Stimulated activated CD4-positive, alpha-beta T cell treated with anti-CD3 and anti-CD28 coated beads, Interleukin-4, amount 100 ng/mL, for 48 hours (primary cell): Measurements from ENCODE around the gene KLHL22.
"Not testable (repeated sequence)": the region's sequence is repeated elsewhere in the genome, so short reads cannot be mapped to it uniquely, and the experiment has no call there.

Source experiments
- DNase-seq, 2 donors: peaks; one replicate each; pipeline ENCODE4 v3.0.0-alpha.2; 2020; ENCODE audit warnings: low read depth in 2 of 2

The KLHL22 gene, protein sequence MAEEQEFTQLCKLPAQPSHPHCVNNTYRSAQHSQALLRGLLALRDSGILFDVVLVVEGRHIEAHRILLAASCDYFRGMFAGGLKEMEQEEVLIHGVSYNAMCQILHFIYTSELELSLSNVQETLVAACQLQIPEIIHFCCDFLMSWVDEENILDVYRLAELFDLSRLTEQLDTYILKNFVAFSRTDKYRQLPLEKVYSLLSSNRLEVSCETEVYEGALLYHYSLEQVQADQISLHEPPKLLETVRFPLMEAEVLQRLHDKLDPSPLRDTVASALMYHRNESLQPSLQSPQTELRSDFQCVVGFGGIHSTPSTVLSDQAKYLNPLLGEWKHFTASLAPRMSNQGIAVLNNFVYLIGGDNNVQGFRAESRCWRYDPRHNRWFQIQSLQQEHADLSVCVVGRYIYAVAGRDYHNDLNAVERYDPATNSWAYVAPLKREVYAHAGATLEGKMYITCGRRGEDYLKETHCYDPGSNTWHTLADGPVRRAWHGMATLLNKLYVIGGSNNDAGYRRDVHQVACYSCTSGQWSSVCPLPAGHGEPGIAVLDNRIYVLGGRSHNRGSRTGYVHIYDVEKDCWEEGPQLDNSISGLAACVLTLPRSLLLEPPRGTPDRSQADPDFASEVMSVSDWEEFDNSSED

DNA sequence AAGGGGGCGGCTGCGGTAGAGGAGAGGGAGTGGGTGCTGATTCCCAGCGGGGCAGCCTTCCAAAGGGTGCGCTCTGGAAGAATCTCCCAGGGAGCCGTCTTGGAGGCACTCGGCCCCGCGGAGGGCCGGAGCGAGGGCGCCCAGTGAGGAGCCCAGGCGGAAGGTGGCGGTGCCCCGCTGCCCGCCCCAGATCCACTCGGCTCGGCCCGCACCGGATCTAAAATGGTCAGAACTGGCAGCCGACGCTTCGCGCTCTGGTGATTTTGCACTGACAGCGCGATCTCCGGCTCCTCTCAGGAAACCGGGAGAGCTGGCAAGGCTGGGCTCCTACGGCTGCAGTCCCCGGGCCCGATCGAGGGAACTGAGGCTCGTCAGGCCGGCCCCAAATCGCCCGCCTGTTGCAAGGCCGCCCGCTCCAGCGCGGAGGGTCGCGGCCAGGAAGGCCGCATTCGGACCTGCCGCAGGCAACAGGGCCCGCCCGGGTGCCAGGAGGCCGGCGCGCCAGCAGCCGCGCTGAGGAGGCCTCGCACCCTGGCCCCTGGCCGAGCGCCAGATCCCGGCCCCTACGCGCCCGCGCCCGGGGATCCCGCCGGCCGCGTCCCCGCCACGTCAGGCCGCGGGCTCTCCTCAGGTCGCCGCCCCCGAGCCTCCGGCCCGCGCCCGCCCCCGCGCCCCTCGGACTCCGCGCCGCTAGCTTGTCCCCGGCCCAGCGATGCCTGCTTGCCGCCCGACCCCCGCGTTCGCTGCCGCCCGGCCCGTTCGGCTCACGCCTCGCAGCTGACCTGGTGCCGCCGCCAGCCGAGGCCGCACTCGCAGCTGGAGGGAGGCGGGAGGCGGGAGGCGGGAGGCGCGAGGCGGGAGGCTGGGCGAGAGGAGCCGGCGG lies at the start of gene KLHL22:
KLHL22 (minus strand) TSS at position 818 of the 883 bp plus-strand sequence. CDS start 6,584 bp downstream, outside the sequence.
- no peak for DNase-seq

DNA sequence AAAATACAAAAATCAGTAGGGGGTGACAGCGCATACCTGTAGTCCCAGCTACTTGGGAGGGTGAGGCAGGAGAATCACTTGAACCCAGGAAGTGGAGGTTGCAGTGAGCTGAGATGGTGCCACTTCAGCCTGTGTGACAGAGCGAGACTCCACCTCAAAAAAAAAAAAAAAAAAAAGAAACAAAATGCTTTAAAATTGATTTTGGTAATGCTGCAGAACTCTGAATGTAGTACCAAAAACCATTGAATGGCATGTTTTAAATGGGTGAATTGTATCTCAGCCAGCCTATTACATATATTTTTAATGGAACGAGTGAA lies 49.7 kb upstream of the KLHL22 start:
- not testable (repeated sequence) for DNase-seq

DNA sequence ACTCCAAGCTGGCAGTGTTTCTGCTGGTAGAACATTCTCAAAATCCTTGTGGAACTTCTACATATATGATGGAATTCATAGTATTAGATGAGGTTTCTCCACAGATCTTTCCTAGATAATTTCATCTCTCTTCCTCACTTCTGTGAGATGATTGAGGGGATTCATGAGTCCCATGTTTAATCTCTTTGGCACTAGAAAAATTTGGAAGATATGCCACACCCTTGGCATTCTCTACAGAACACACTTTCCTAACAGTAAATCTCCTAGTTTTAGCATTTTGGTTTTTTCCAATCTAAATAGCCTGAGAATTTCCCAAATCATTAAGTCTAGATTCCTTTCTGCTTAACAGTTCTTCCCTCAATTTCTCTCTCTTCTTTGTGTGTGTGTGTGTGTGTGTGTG lies 47.1 kb upstream of the KLHL22 start:
- DNase-seq, result no peak

DNA sequence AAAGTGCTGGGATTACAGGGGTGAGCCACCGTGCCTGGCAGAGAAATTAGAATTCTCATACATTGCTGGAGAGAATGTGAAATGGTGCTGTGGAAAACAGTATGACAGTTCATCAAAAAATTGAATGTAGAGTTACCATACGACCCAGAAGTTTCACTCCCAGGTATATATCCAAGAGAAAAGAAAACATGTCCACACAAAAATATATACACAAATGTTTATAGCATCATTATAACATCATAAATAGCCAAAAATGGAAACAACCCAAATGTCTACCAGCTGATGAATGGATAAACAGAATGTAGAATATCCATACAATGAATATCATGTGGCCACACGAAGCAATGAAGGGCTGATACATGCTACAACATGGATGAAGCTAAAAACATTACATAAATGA lies 46.5 kb upstream of the KLHL22 start:
- DNase-seq, result no peak

DNA sequence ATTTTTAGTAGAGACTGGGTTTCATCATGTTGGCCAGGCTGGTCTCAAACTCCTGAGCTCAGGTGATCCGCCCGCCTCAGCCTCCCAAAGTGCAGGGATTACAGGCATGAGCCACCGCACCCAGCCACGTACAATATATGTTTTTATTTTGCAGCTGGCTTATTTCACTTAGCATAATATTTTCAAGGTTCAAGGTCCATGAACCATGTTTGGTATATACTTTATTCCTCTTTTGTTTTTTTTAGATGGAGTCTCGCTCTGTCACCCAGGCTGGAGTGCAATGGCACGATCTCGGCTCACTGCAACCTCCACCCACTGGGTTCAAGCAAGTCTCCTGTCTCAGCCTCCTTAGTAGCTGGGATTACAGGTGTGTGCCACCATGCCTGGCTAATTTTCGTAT lies 43.3 kb upstream of the KLHL22 start:
- not testable (repeated sequence) for DNase-seq

DNA sequence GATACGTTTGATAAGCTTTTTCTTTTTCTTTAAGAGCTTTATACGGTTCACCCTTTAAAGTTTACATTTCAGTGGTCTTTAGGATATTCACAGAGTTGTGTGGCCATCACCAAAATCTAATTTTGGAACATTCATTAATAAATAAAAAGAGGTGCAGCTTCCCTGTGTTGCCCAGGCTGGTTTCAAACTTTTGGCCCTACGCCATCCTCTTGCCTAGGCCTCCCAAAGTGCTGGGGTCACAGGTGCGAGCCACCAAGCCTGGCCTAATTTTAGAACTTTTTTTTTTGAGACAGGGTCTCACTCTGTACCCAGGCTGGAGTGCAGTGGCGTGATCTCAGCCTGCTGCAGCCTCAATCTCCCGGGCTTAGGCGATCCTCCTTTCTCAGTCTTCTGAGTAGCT lies 42.4 kb upstream of the KLHL22 start:
- no peak for DNase-seq

DNA sequence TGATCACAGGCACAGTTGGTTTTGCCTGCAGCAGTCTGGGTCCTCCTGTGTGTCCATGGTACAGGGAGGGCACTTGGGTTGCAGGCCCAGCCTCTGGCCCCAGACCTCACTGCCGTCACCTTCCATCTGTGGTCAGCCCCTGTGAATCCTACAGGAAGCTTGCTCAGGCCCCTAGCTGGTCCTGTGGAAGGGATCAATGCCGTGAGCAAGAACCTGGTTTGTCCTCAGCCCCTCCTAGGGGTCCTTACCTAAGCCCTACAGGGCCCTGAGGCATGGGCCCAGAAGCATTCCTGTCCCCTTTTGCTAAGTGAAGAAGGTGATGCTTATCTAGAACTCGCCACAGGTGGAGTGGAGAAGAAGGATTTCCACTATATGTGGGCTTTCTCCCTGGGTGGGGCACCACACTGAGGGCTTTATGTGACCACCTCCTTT lies 41.7 kb upstream of the KLHL22 start:
- DNase-seq, result no peak

DNA sequence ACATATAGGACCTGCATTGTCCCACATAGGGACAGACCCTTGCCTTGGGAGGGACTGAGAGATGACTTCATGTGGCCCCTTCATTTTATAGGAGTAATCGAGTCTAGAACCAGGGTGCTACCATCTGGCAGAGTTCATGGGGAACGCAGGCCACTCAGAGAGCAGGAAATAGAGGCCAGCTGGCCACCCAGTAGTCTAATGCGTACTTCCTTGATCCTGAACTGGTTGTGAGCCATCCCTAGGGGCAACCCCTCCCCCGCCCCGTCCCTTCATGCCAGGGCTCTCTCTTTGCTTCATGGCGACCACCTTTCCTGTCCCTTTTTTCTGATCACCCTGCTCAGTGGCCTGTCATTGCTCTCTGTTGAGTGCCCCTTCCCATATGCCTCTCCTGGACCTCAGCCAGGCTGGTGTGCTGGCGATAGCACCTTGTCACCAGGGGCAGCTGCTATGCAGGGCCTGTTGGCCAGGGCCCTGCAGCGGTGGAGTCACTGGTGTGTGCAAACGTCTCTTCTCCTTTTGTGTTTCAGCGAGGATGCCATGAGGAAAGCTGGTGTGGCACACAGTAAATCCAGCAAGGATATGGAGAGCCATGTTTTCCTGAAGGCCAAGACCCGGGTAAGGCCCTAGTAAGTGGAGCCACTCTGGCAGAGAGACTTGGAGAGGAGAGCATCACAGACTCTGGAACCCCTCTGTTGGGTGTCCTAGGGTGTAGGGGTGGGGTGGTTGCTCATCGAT lies 41.2 kb upstream of the KLHL22 start:
- DNase-seq, result no peak

DNA sequence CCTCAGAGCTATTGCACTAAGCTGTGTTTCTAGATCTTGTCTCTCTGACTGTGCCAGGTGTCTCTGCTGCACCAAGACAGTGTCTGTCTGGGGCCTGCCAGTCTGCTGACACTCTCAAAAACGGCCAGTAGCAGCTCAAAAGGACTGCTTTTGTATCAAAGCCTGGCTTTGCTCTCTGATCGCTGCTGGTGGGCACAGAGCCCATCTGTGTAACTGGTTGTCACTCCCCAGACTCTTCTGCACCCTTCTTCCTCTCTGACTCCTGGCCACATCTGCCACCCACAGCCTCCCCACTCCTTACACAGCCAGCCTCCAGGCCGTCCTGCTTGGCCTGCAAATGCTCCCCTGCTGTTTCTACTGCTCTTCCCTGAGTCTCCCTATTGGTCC lies 38.3 kb upstream of the KLHL22 start:
- no peak for DNase-seq

DNA sequence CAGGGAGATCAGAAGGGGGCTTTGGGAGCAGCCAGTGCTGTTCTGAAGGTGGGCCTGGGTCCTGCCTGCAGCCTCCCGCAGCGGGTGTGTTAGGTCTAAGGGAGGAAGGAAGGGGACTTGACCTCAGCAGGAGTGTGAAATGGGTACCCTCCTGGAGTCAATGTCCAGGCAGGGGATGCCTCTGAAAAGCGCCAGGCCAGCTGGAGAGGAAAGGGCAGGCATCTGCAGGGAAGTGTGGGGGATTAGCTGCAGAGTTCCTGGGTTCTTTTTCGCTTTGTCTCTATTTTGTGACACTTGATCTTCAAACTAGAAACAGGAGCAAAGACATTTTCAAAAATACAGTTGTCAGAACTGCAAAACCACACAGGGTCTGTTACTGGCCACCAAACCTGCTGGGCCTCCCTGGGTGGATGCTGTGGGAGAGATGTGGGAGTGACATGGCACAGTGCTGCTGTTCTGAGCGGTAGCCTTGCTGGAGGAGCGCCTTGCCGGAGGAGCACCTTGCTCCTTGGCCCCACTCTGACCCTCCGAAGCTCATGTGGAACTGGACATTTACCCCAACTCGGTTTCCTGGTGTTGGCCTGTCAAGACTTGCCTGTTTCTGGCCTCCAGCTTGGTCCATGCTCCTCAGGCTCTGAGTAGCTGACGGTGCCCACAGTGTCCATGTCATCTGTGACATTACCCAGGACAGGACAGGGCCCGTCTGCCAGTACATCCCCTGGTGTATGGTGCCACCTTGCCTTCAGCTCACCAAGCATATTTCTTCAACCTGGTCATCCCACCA lies 37.7 kb upstream of the KLHL22 start:
- DNase-seq, result no peak

DNA sequence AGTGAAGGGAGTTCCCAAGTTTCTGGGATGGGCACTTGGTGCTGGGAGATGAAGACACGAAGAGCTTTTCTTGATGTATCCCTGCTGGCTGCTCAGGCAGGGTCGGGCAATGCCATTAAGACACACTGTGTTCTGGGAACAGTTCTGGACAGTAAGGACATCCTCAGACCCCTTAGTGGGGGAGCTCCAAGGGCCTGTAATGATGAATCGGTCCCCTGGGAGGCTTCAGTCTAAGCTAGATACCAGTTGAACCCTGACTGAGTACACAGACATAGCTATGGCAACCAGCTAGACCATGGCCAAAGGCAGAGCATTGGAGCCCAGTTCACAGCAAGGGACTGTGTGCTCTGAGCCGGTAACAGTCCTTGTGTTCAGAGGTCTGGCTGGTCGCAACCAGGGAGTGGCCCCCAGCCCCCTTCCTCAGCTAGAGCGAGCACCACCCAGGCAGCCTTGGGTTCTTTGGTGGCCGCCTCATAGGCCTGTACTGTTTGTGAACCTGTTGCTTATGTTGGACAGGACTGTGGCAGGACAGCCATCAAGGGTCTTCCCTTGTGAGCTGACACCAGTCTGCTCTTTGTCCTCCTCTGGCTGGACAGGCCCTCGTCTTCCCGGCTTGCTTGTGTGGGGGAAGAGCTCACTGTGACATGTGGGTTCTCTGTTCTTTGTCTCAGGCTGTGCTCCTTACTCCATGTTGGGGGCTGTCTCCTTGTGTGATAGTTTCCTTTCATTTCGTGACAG lies 36.8 kb upstream of the KLHL22 start:
- DNase-seq, result no peak

DNA sequence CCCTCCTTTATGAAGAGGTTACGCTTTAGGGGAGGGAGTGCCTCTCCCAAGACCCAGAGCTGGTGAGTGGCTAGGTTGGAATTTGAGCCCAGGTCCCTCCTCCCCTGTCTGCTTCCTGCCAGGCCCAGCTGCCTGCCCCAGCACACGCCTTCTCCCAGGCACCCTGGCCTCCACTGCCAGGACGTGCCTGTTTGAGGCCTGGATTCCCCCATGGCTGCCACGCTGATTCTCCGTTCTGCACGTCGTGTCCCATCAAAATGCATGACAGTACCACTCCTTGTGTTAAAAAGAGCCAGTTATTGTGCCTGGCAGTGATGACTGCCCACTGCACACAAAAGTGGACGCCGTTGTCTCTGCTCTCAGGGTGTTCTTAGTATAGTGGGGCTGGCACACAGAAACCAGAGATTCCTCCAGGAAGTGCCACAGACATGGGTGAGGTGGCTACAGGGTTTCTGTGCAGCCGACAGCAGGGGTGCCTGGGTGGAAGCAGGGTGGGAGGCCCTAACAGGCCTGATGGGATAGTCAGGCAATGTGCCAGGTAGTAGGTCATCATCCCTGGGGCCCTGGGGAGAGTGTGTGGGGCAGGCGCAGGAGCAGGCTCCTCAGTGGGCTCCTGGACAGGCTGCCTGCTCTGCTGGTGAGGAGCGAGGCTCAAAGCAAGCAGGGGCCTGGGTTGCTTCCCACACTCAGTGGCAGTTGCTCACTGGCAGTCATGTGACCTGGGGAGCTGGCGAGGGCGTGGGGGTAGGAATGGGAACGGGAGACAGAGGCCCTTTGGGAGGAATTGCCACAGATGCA lies 36.0 kb upstream of the KLHL22 start:
- DNase-seq, result no peak

DNA sequence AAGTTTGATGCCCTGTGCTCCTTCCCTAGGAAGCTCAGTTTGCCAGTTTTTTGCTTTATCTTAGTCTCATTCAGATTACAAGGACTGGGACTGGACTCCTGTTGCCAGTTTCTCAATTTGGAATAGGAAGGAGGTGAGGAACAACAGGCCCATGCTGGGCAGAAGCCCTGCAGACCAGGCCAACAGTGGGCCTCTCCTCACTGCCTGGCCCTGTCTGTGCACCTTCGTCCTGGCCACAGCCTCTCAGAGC lies 35.5 kb upstream of the KLHL22 start:
- DNase-seq, result no peak

DNA sequence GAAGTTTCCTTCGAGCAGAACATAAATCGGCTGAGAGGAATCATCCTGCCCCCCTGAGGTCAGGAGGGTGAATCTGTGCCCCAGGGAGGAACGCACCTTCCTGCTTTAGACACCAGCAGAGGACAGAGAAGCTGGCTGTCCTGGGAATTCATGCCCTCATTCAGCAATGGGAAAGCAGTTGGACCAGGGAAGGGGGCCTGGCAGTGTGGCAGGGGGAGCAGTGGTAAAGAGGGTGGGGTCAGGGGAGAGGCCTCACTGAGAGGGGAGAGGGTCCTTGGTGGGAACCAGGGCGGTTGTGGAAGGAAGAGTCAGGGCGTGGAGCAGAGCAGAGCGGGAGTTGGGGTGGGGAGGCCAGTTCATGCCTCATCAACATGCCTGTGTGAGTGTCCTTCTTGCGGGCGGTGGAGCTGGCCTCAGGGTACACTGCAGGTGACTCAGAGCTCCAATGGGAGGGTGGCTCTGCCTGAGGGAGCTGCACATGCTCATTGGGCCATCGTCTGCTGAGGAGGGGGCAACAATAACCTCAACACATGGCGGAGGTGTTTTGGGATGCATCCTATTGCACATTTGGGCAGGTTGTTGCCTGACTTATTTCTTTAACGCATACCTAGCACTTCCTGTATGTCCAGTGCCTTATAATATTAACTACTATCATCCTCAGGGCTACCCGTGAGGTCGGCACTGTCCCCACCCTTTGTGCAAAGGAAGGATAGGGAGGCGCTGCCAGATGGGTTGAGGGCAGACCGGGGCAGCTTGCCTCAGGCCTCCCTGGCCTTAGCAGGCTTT lies 35.0 kb upstream of the KLHL22 start:
- DNase-seq, result no peak

DNA sequence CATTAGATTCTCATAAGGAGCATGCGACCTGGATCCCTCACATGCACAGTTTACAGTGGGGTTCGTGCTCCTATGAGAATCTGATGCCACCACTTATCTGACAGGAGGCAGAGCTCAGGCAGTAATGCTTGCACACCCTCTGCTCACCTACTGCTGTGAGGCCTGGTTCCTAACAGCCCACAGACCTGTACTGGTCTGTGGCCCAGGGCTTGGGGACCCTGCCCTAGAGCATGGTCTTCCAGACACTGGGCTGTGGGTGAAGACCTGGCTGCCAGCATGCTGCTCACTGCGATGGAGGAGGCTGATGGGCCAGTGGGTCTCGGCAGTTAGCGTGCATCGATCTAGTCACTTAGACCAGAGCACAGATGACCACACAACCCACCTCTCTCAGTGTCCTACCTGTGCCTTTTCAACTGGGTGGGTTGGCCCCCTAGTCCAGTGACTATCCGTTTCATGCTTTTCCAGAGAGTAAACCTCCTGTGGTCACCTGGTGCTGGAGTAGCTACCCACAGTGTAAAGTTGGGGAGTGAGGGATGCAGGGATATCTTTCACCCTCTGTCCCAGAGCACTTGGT lies 32.9 kb upstream of the KLHL22 start:
- no peak for DNase-seq

DNA sequence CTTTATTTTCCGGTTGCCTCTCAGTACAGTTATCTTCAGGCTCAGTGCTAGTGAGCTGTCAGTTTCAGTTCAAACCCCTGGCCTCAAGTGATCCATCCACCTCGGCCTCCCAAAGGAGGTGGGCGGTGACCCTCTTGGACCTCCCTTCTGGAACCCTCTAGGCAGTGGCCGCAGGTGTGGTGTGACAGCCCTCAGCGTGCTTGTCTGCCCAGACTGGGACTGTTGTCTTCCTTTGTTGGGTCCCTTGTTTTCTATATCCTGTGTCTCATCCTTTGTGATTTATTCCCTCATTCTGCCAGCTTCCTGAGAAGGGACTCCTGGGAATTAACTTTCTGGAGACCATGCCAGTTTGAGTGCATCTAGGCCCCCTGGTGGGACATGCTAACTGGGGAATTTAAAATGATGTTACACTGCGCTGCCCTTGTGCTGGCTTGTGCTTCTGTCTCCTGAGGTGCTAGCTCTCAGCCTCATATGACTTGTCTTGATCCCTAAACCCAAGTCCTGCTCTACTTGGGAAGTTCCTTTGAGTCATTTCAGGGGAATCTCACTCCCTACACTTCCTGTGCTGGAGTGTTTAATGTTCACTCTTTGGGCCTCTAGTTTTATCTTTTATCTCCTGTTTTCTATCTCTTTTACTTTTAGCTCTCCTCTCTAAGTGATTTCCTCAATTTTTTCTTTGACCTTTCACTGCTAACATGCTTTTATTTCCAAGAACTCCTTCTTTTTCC lies 31.2 kb upstream of the KLHL22 start:
- no peak for DNase-seq

DNA sequence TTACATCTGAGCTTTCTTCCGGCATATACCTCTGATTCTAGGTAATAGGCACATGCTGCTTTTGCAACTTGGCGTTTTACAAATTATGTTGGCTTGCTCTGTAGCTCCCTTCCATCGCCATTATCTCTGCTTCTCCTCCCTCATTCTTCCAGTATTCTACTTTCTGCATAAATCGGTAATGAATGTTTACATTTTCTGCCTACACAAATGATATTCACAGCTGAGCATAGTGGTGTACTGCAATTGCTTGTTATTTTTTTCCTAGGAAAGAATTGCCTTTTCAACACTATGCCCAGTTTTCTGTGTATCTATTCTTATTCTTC lies 30.7 kb upstream of the KLHL22 start:
- DNase-seq, result no peak

DNA sequence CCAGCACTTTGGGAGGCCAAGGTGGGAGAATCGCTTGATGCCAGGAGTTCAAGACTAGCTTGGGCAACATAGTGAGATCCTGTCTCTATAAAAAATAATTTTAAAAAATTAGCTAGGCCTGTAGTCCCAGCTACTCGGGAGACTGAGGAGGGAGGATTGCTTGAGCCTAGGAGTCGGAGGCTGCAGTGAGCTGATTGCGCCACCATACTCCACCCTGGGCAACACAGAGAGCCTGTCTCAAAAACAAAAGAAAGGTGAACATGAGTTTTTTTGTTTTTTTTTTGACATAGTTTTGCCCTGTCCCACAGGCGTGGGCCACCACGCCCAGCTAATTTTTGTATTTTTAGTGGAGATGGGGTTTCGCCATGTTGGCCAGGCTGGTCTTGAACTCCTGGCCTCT lies 29.5 kb upstream of the KLHL22 start:
- DNase-seq, result no peak
